ENCODE results near the gene TSPAN9.

The TSPAN9 gene

GRCh38 chr12:3192221-3192620, 115.0 kb downstream of the TSPAN9 start:
- DNase-seq, result no peak

DNA sequence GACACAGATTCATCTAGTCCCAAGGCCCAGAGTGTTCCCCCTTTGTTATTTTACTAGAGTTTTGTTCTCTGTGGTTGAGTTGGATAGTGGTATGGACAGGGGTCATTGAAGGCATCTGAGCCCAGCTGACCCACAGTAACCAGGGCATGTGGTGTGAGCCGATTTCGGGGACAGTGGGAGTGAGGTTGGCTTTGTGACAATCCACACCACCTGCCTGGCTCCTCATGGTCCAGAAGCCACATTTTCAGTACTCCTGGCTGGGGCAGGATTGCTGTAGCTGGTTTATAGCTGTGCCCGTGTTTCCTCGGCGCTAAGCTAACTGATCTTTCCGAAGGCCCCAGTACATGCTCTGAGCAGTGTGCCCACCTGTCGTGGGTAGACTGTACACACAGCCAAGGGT, 116.0 kb downstream of the TSPAN9 start:
- DNase-seq, result no peak

- no peak for DNase-seq
These were observed 116.6 kb downstream of the TSPAN9 start for GRCh38 chr12:3193755-3194154.

GRCh38 chr12:3195337-3195736, 118.2 kb downstream of the TSPAN9 start:
- no peak for DNase-seq

DNA sequence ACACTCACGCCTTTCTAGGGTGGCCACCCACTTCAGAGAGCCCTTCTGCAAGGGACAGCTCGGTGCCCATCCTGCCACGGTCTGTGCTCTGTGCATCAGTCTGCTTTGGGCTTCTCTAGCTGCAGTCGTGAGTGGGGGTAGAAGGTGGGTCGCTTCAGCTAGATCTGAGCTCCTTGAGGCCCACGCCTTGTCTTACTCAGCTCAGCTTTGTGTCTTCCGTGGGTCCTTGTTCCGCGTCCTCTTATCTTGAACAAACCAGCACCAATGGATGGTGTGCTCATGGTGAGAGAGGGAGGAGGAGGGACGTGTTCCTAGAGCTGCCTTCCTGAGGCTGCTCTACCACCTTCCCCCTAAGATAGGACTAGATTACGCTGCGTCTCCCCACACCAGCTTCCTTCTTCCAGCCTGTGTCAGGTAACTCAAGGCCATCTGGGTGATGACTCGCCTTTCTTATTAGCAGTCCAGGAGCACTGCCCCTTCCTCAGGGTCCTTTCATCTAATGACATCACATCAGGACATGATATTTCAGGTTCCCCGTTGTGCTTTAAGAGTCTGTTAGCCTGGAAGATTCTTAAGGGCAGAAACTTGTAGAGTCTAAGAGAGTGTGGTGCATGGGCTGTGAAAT, 118.8 kb downstream of the TSPAN9 start:
- DNase-seq, result no peak

- no peak for DNase-seq
These were observed 119.3 kb downstream of the TSPAN9 start for GRCh38 chr12:3196488-3196887.

DNA sequence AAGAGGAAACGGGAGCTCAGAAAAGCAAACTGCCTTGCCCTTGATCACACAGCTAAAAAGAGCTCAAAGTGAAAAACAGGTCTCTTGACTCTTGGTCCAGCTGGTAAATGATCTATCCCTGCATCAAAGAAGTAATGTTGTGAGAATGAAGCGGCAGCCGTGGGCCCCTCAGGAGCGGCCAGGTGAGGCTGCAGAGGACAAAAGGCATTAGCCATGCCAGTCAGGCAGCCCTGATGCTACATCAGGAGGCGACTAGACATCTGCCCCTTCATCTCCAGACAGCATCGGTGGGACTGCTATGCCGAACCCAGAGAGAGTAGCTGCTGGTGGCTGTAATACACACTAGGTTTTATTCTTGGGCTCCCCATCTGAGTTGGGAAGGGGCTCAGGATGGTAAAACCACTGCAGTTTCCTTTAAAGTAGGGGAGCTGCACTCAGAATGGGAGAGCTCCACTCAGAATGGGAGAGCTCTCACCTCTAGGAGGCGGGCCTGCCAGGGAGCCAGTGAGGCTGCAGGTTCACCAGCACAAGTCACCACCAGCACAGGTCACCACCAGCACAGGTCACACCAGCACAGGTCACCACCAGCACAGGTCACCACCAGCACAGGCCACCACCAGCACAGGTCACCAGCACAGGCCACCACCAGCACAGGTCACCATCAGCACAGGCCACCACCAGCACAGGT, 120.1 kb downstream of the TSPAN9 start:
- DNase-seq, result no peak

GRCh38 chr12:3199551-3200031, 122.4 kb downstream of the TSPAN9 start:
- DNase-seq, result no peak

DNA sequence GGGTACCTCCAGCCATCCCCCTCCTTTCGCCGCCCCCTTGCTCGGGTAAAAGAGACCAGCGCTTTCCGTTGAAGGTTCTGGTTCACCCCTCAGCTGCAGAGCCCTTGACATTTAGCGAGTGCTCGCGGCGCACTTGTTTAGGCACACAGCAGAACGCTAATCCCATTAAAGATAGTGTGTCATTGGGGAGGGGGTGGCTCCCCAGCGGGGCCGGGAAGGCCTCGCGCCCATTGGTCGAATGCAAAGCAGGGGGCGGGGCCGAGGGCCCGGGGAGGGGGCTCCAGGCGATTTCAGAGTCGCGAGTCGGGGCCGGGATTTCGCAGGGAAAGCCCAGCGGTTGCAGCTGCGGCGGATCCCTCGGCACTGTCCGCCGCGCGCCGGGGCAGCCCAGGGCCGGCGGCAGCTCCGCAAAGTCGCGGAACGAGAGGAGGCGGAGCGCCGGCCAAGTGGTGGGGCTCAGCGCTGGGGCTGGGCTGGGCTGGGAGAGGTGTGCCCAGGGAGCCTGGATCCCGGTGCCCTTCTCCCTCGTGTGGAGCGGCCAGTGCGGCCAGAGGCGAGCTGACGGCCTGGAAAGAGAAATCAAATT, 122.9 kb downstream of the TSPAN9 start:
- no peak for DNase-seq

- no peak for DNase-seq
These were observed 123.6 kb downstream of the TSPAN9 start for GRCh38 chr12:3200814-3201233.

DNA sequence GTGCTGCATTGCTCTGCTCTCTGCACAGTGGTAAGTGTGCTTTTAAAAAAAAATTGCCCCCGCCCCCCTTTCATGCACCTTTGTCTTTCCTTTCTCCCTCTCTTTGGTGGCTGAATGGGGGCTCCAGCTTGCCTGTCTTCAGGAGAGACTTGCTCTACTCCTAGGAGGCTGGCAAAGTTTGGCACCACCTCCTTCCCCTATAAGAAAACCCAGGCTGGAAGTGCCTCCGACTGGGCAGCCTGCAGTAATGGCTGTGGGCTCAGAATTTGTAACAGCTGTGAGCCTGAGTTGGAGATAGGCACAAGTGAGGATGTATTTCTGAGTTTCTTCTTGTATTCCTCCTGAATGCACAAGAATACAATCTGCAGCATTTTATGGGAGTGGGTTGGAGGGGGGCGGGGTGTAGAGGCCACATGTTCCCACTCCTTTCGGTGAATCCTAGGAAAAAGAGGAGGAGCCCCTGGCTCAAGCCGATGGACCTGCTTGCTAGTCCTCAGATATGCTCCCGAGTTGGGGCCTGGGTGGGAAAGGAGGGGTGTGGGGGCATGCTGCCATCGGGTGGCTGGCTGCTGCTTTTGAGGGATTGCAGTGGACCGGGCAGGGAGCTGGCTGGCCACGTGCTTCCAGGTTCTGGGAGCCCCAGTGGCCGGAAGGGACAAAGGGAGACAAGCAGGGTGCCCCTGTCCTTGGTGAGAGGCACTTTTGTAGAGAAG, 124.3 kb downstream of the TSPAN9 start:
- DNase-seq, result no peak

GRCh38 chr12:3202096-3202495, 124.9 kb downstream of the TSPAN9 start:
- no peak for DNase-seq

GRCh38 chr12:3202734-3203446, 125.7 kb downstream of the TSPAN9 start:
- peak; percentile 57 for DNase-seq

DNA sequence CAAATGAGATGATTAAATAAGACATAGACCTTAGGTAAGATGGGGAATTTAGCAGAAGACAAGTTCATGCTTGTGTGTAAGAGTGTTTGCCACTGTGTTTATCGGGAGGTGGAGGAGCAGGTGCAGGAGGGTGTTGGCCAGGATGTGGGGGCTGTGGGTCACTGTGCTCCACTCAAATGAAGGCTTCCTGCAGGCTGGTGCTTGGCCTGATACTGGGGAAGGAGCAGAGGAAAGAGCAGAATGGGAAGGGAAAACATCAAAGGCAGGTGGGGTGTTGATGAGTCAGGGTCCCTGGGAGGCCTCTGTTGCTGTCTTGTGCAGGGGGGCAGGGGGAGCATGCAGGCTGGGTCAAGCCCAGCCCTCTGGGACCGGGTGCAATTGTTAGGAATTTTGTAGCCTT, 126.5 kb downstream of the TSPAN9 start:
- DNase-seq, result no peak

GRCh38 chr12:3204143-3204542, 127.0 kb downstream of the TSPAN9 start:
- DNase-seq, result no peak

GRCh38 chr12:3204730-3205531, 127.8 kb downstream of the TSPAN9 start:
- DNase-seq, result no peak

DNA sequence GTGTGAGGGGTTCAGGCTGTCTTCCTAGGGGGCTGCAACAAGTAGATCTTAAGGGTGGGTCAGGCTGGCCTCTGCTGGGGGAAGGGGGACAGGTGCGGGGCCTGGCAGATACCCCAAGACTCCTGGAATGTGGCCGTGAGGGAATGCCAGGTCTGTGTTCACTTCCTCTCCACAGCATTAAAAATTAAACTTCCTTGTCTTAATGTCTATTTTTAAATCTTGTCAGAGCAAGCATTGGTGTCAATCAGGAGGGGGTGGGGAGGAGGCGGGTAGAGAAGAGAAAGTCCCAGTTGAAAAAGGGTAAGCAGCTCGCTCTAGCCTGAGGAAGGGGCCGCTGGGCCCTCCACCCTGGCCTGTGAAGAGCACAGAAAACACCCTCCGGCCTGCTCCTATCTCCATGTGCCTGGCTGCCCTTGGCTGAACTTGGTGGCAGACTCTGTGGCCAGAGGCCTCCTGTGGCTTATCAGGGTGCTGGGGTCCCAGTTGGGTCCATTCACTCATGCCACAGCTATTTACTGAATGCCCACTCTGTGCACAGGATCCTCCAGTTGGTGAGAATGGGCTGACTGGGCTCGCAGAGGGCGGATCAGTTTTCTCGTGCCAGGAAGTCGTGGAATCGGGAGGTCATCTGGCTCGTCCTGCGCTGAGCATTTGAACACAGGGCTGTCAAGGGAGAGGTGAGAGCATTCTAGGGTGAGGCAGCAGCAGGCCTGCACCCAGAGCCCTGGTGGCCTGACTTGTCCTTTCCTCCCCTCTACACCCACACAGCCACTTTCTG, 128.8 kb downstream of the TSPAN9 start:
- DNase-seq, result no peak

DNA sequence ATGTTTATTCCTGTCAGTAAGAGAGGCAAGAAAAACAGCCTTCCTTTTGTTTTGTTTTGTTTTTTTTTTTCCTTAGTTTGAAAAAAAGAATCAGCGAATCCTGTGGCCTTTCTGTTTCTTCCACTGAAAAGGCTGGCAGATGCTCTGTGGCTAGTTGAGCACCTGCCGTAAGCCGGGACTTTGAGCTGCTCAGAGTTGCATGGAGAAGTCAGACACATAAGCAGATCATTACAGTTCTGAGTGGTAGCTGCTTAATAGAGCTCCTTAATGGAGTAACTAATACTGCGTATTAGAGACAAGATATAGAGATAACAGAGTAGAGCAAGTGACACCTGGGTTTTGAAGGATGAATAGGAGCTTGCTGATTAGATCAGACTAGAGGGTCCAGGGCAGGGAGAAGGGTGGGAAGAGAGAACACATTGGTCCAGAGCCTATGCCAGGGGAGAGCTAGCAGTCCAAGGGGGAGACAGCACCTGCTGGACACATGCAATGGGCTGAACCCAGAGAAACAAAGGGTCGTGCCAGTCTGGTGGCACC, 129.4 kb downstream of the TSPAN9 start:
- no peak for DNase-seq

- DNase-seq, result no peak
These were observed 130.0 kb downstream of the TSPAN9 start for GRCh38 chr12:3207175-3207574.

- no peak for DNase-seq
These were observed 130.7 kb downstream of the TSPAN9 start for GRCh38 chr12:3207858-3208257.

- DNase-seq, result no peak
These were observed 136.0 kb downstream of the TSPAN9 start for GRCh38 chr12:3213188-3213587.
